ENCODE results near the gene CDKAL1. TPM values are rescaled to one million over a fixed set of nuclear protein-coding genes. Genes with fewer than 3 reads are reported as not detected.

Gene CDKAL1
- total and polyA plus RNA-seq, 2 donors from 2014 or later: 4.6 to 20.2 TPM

DNA sequence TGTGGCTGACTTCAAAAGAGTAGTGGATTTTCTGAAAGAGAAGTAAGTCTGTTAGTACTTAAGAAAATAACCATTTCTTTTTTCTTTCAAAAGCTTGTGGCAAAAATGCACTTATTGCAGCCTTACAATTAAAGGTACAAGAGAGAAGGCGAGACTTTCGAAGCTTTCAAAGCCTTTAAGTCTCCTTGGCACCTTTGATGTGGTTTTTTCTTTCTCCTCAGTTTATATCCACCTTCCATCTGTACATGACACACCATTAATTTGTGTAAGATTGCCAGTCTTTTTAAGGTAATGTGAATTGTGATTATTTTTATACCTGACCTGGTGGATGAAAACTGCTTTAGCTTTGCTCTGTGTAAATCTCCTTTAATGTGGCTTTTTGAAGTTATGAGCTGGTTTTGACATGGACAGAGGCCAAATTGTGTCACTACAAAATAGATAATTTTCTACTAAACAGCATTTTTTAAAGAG, 466.1 kb downstream of the CDKAL1 start:
- Histone ChIP-seq H3K4me1 (ENCODE audit: control insufficient read depth in 2 of 3, insufficient read depth in 2 of 3, low read depth in 1 of 3, low read length in 3 of 3) (peaks cover 0 to 3% (median 0%) of the 10 kb centered on the region in 3 donors), H3K27ac (ENCODE audit: low read depth in 2 of 2, low read length in 2 of 2) (no peak overlapping the region), H3K36me3 (ENCODE audit: control insufficient read depth in 2 of 3, insufficient read depth in 3 of 3, low read length in 3 of 3) (no peaks in the 10 kb centered on the region), H3K9me3 (ENCODE audit: control insufficient read depth in 2 of 3, insufficient read depth in 1 of 3, low read length in 3 of 3) (peaks cover 0 to 7% (median 0%) of the 10 kb centered on the region in 3 donors), H3K9ac (ENCODE audit: low read length in 3 of 3) (no peak overlapping the region), H3K27me3 (ENCODE audit: control insufficient read depth, insufficient read depth, low read length) (no peaks in the 10 kb centered on the region), H3K4me3 (ENCODE audit: low read length in 3 of 3) (no peak overlapping the region)
- intact Hi-C loops (cut with DNase I): no loop called here
- TF ChIP-seq, protein P1, sequence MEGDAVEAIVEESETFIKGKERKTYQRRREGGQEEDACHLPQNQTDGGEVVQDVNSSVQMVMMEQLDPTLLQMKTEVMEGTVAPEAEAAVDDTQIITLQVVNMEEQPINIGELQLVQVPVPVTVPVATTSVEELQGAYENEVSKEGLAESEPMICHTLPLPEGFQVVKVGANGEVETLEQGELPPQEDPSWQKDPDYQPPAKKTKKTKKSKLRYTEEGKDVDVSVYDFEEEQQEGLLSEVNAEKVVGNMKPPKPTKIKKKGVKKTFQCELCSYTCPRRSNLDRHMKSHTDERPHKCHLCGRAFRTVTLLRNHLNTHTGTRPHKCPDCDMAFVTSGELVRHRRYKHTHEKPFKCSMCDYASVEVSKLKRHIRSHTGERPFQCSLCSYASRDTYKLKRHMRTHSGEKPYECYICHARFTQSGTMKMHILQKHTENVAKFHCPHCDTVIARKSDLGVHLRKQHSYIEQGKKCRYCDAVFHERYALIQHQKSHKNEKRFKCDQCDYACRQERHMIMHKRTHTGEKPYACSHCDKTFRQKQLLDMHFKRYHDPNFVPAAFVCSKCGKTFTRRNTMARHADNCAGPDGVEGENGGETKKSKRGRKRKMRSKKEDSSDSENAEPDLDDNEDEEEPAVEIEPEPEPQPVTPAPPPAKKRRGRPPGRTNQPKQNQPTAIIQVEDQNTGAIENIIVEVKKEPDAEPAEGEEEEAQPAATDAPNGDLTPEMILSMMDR (IDR thresholded peaks at IDR 0.05; ENCODE audit: borderline replicate concordance, extremely low read depth, insufficient read depth): no peak
- FAIRE-seq: no peak
- DNase-seq: no peak

DNA sequence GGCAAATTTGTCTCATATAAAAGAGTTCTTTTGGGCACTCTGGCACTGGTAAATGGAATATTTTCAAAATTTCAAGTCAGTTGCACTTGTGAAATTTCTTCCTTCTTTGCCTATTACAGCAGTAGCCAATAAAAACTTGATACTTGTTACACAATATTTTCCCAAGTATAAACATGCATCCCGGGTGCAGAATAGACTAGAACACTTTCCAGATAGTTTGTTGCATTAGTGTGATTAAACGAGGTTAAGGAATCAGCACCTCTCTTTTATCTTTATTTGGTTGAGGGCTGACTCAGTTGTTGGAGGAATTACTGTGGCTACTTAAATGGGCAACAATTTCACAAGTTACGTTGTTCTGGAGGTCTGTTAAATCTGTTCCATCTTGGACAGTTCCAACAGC, 467.5 kb downstream of the CDKAL1 start:
- H3K9ac ChIP-seq (ENCODE audit: low read length in 3 of 3): no peak overlapping the region
- no peak overlapping the region for H3K27ac ChIP-seq (ENCODE audit: low read depth in 2 of 2, low read length in 2 of 2)
- no peaks in the 10 kb centered on the region for H3K9me3 ChIP-seq (ENCODE audit: control insufficient read depth in 2 of 3, insufficient read depth in 1 of 3, low read length in 3 of 3)
- no peak for DNase-seq
- intact Hi-C loops (cut with DNase I): no loop called here
- H3K36me3 ChIP-seq (ENCODE audit: control insufficient read depth in 2 of 3, insufficient read depth in 3 of 3, low read length in 3 of 3): no peaks in the 10 kb centered on the region
- FAIRE-seq: no peak
- TF ChIP-seq, protein P1 (IDR thresholded peaks at IDR 0.05; ENCODE audit: borderline replicate concordance, extremely low read depth, insufficient read depth): no peak
- no peak overlapping the region for H3K4me3 ChIP-seq (ENCODE audit: low read length in 3 of 3)
- peaks cover 0 to 3% (median 0%) of the 10 kb centered on the region in 3 donors for H3K4me1 ChIP-seq (ENCODE audit: control insufficient read depth in 2 of 3, insufficient read depth in 2 of 3, low read depth in 1 of 3, low read length in 3 of 3)
- no peaks in the 10 kb centered on the region for H3K27me3 ChIP-seq (ENCODE audit: control insufficient read depth, insufficient read depth, low read length)

DNA sequence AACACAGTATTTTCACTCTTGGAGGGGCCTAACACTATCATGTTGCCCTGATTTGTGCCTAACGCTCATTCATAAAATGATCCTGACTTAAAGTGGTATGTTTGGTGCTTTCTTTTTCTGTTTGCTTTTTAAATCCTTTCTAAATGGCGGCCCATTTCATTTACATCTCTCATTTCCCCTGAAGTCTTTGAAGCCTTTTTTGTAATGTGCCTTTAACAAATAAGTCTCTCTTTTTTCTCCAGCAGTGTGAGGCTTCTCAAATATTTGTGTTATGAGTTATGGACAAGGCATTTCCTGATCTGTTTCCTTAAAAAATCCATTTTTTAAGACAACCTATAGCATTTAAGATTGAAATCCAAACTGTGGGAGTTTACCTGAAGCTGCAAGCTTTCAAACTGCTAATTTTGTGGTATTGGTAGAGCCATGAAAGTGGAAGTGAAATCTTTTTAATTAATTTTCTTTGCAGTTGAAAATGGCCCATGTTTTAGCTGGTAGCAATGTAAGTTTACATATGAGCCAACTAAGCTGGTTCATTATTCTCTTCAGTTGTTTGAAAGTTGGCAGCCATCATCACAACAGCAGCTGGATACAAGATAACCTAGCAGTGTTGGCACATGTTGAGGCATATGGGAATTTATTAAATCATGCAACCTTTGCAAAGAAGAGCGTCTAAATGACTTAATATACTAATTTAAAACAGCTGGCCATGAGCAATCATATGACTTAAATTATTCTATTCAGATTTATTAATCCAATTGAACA, 469.7 kb downstream of the CDKAL1 start:
- no peak overlapping the region for H3K27ac ChIP-seq (ENCODE audit: low read depth in 2 of 2, low read length in 2 of 2)
- no peaks in the 10 kb centered on the region for H3K9me3 ChIP-seq (ENCODE audit: control insufficient read depth in 2 of 3, insufficient read depth in 1 of 3, low read length in 3 of 3)
- H3K4me1 ChIP-seq (ENCODE audit: control insufficient read depth in 2 of 3, insufficient read depth in 2 of 3, low read depth in 1 of 3, low read length in 3 of 3): no peaks in the 10 kb centered on the region
- no peak overlapping the region for H3K4me3 ChIP-seq (ENCODE audit: low read length in 3 of 3)
- H3K27me3 ChIP-seq (ENCODE audit: control insufficient read depth, insufficient read depth, low read length): no peaks in the 10 kb centered on the region
- DNase-seq (no peak), FAIRE-seq (no peak)
- TF ChIP-seq, protein P1 (IDR thresholded peaks at IDR 0.05; ENCODE audit: borderline replicate concordance, extremely low read depth, insufficient read depth): no peak
- no peaks in the 10 kb centered on the region for H3K36me3 ChIP-seq (ENCODE audit: control insufficient read depth in 2 of 3, insufficient read depth in 3 of 3, low read length in 3 of 3)
- H3K9ac ChIP-seq (ENCODE audit: low read length in 3 of 3): no peak overlapping the region
- intact Hi-C loops (cut with DNase I): no loop called here

Data from kidney (tissue), 14 donors.